ENCODE data around the gene ELOVL3.
A peak's percentile ranks its signal among the peaks of the same experiment; 100 is the strongest.
"Not testable (repeated sequence)": the region's sequence is repeated elsewhere in the genome, so short reads cannot be mapped to it uniquely, and the experiment has no call there.

ELOVL3 gene

GRCh38 chr10:102229810-102230263, 3.7 kb downstream of the ELOVL3 start:
- DNase-seq: peak; percentile 92

GRCh38 chr10:102230264-102230860, 4.3 kb downstream of the ELOVL3 start:
- DNase-seq: peak; percentile 77

- peak; percentile 68 for DNase-seq
These were observed 4.8 kb downstream of the ELOVL3 start for GRCh38 chr10:102230861-102231356.

- peak; percentile 54 for DNase-seq
These were observed 5.5 kb downstream of the ELOVL3 start for GRCh38 chr10:102231357-102232318.

GRCh38 chr10:102233997-102234396, 7.9 kb downstream of the ELOVL3 start:
- DNase-seq: no peak

GRCh38 chr10:102234888-102235597, 8.9 kb downstream of the ELOVL3 start:
- no peak for DNase-seq

- DNase-seq: no peak
These were observed 9.5 kb downstream of the ELOVL3 start for GRCh38 chr10:102235598-102235920.

GRCh38 chr10:102236006-102236405, 9.9 kb downstream of the ELOVL3 start:
- DNase-seq: no peak

GRCh38 chr10:102237711-102238252, 11.7 kb downstream of the ELOVL3 start:
- no peak for DNase-seq

- peak; percentile 58 for DNase-seq
These were observed 14.4 kb downstream of the ELOVL3 start for GRCh38 chr10:102240467-102241031.

- DNase-seq: no peak
These were observed 14.9 kb downstream of the ELOVL3 start for GRCh38 chr10:102241032-102241443.

- peak; percentile 96 for DNase-seq
These were observed 15.5 kb downstream of the ELOVL3 start, which contains the start of gene PITX3 for GRCh38 chr10:102241444-102242117. TSS of gene PITX3 (minus strand) at chr10:102241512. CDS start at chr10:102232080, 9,432 bp downstream.

GRCh38 chr10:102242118-102242485, 16.0 kb downstream of the ELOVL3 start:
- DNase-seq: no peak

GRCh38 chr10:102243309-102243708, 17.2 kb downstream of the ELOVL3 start:
- no peak for DNase-seq

GRCh38 chr10:102245082-102245931, 19.2 kb downstream of the ELOVL3 start, which contains the start of gene GBF1:
TSS of gene GBF1 (plus strand) at chr10:102245532. CDS start at chr10:102258939, 13,407 bp downstream.
- DNase-seq: peak; percentile 100

- no peak for DNase-seq
These were observed 19.8 kb downstream of the ELOVL3 start for GRCh38 chr10:102245932-102246251.

GRCh38 chr10:102246261-102246660, 20.2 kb downstream of the ELOVL3 start:
- DNase-seq: no peak

GRCh38 chr10:102247734-102248133, 21.6 kb downstream of the ELOVL3 start:
- no peak for DNase-seq

GRCh38 chr10:102252508-102252907, 26.4 kb downstream of the ELOVL3 start:
- DNase-seq: not testable (repeated sequence)

GRCh38 chr10:102254426-102254825, 28.3 kb downstream of the ELOVL3 start:
- no peak for DNase-seq

- DNase-seq: no peak
These were observed 29.3 kb downstream of the ELOVL3 start for GRCh38 chr10:102255404-102255803.

All from eye (tissue), 1 donor.